H1 (cell line): ENCODE data around the gene HOMER2. TPM values are rescaled to one million over a fixed set of nuclear protein-coding genes. Genes with fewer than 3 reads are reported as not detected.

Source experiments
- CTCF ChIA-PET: fragments of 300-600 bp; sonication (Branson Sonifier 250); formaldehyde crosslinking; loops from one replicate; lab custom pipeline; 2021; ENCODE audit not compliant: partially characterized antibody; lab: Charles Lee
- POLR2A ChIA-PET: fragments of 300-600 bp; sonication (Branson Sonifier 250); formaldehyde crosslinking; loops from one replicate; lab custom pipeline; 2021; ENCODE audit warnings: inconsistent platforms; ENCODE audit not compliant: partially characterized antibody; lab: Charles Lee
- DNase-seq, 2 experiments: peaks; one replicate each; pipeline versions ENCODE4 v3.0.0 to v3.0.0-alpha.2; 2010 to 2022; ENCODE audit warnings: low spot score in 2 of 2, low read depth in 1 of 2, mixed read lengths in 1 of 2
- FAIRE-seq: peaks from 2 replicates; lab custom pipeline; 2011; peaks lifted over from hg19 to GRCh38; lab: Jason Lieb, UNC
- H2AFZ ChIP-seq: 2 replicates; pipeline ENCODE4 v1.8.1; 2012; ENCODE audit warnings: low read length, inconsistent platforms
- H2AK5ac ChIP-seq: 2 replicates; pipeline ENCODE4 v1.6.1; 2013; ENCODE audit warnings: low read depth, low read length
- H2BK120ac ChIP-seq: replicated peaks from 2 replicates; pipeline ENCODE3; 2013; ENCODE audit warnings: low read depth, low read length, inconsistent platforms
- H2BK12ac ChIP-seq: 2 replicates; pipeline ENCODE4 v1.6.1; 2013; ENCODE audit warnings: low read depth, low read length
- H2BK15ac ChIP-seq: 2 replicates; pipeline ENCODE4 v1.6.1; 2013; ENCODE audit warnings: low read length
- H2BK20ac ChIP-seq: 2 replicates; pipeline ENCODE4 v1.6.1; 2013; ENCODE audit warnings: low read length
- H2BK5ac ChIP-seq: 2 replicates; pipeline ENCODE4 v1.6.1; 2013; ENCODE audit warnings: low read depth, low read length
- H3K14ac ChIP-seq: 2 replicates; pipeline ENCODE4 v1.6.1; 2013; ENCODE audit warnings: inconsistent platforms; ENCODE audit not compliant: insufficient read length
- H3K18ac ChIP-seq: 2 replicates; pipeline ENCODE4 v1.6.1; 2013; ENCODE audit warnings: low read length; ENCODE audit errors: extremely low read depth
- H3K23ac ChIP-seq: 2 replicates; pipeline ENCODE4 v1.6.1; 2013; ENCODE audit warnings: inconsistent platforms; ENCODE audit not compliant: insufficient read length
- H3K23me2 ChIP-seq: 2 replicates; pipeline ENCODE4 v1.6.1; 2013; ENCODE audit warnings: low read depth, low read length
- H3K27ac ChIP-seq: 2 replicates; pipeline ENCODE4 v1.6.1; 2011; ENCODE audit warnings: low read depth, low read length, inconsistent platforms
- H3K27me3 ChIP-seq, 4 experiments: replicated peaks in 1 of 4; 1 replicate in 1 of 4; 2 replicates in 3 of 4; pipeline versions ENCODE4 v1.6.1 to v1.8.1; 2011 to 2013; ENCODE audit warnings: low read length in 3 of 4, mild to moderate bottlenecking in 3 of 4, inconsistent platforms in 2 of 4, mixed read lengths in 2 of 4, moderate library complexity in 1 of 4; ENCODE audit not compliant: control insufficient read depth in 3 of 4, insufficient read depth in 3 of 4; ENCODE audit errors: extremely low read depth in 1 of 4
- H3K36me3 ChIP-seq, 4 experiments: 2 replicates each; pipeline versions ENCODE4 v1.6.1 to v1.8.1; 2011 to 2013; ENCODE audit warnings: mild to moderate bottlenecking in 4 of 4, low read length in 3 of 4, moderate library complexity in 2 of 4, control low read depth in 1 of 4, inconsistent platforms in 1 of 4; ENCODE audit not compliant: insufficient read depth in 4 of 4, control insufficient read depth in 2 of 4
- H3K4ac ChIP-seq: replicated peaks from 2 replicates; pipeline ENCODE3; 2013; ENCODE audit warnings: low read length, low read depth, mixed read lengths, inconsistent platforms; ENCODE audit not compliant: insufficient read length
- H3K4me1 ChIP-seq, 4 experiments: replicated peaks in 1 of 4; 1 replicate in 1 of 4; 2 replicates in 3 of 4; pipeline versions ENCODE4 v1.6.1 to v1.8.1; 2011 to 2013; ENCODE audit warnings: low read length in 3 of 4, inconsistent platforms in 2 of 4, mixed read lengths in 1 of 4; ENCODE audit not compliant: insufficient read depth in 4 of 4, control insufficient read depth in 3 of 4
- H3K4me2 ChIP-seq, 2 experiments: 2 replicates each; pipeline versions ENCODE4 v1.6.1 to v1.8.1; 2011 to 2013; ENCODE audit warnings: low read depth in 2 of 2, low read length in 2 of 2, control low read depth in 1 of 2, inconsistent platforms in 1 of 2, mild to moderate bottlenecking in 1 of 2; ENCODE audit not compliant: insufficient read depth in 1 of 2
- H3K4me3 ChIP-seq, 4 experiments: fragments of 200-600, 300-600 bp in 1 of 4; sonication (generic), shearing (Covaris generic), sonication (Bioruptor Twin) in 1 of 4; 2 replicates each; pipeline versions ENCODE4 v1.5.1 to v1.8.1; 2011 to 2016; ENCODE audit warnings: low read length in 4 of 4, low read depth in 3 of 4, control low read depth in 2 of 4, inconsistent platforms in 2 of 4, mild to moderate bottlenecking in 2 of 4, mixed read lengths in 1 of 4, moderate library complexity in 1 of 4; ENCODE audit not compliant: insufficient read depth in 2 of 4; ENCODE audit errors: extremely low read depth in 1 of 4
- H3K56ac ChIP-seq: replicated peaks from 2 replicates; pipeline ENCODE3; 2013; ENCODE audit warnings: low read depth, mild to moderate bottlenecking, mixed read lengths, low read length, inconsistent platforms; ENCODE audit not compliant: insufficient read length
- H3K79me1 ChIP-seq: 2 replicates; pipeline ENCODE4 v1.6.1; 2013; ENCODE audit warnings: low read depth, low read length, control low read depth
- H3K79me2 ChIP-seq, 2 experiments: 2 replicates each; pipeline versions ENCODE4 v1.6.1 to v1.8.1; 2012 to 2013; ENCODE audit warnings: low read length in 2 of 2, mild to moderate bottlenecking in 2 of 2, inconsistent platforms in 1 of 2; ENCODE audit not compliant: insufficient read depth in 2 of 2, control insufficient read depth in 1 of 2
- H3K9ac ChIP-seq, 4 experiments: replicated peaks in 1 of 4; 1 replicate in 1 of 4; 2 replicates in 3 of 4; pipeline versions ENCODE4 v1.6.1 to v1.8.1; 2011 to 2013; ENCODE audit warnings: low read depth in 3 of 4, low read length in 3 of 4, control low read depth in 2 of 4, mild to moderate bottlenecking in 2 of 4, moderate library complexity in 2 of 4, inconsistent platforms in 1 of 4; ENCODE audit errors: extremely low read depth in 1 of 4
- H3K9me3 ChIP-seq, 2 experiments: 2 replicates each; pipeline versions ENCODE4 v1.6.1 to v1.8.1; 2012 to 2013; ENCODE audit warnings: mild to moderate bottlenecking in 2 of 2, moderate library complexity in 2 of 2, control low read depth in 1 of 2, inconsistent platforms in 1 of 2, low read depth in 1 of 2, low read length in 1 of 2, mixed read lengths in 1 of 2; ENCODE audit not compliant: insufficient read depth in 2 of 2
- H4K20me1 ChIP-seq, 2 experiments: replicated peaks in 1 of 2; 2 replicates each; pipeline versions ENCODE3 to v1.8.1; 2011 to 2013; ENCODE audit warnings: inconsistent platforms in 2 of 2, low read length in 2 of 2, mild to moderate bottlenecking in 1 of 2; ENCODE audit not compliant: insufficient read depth in 2 of 2, control insufficient read depth in 1 of 2
- H4K5ac ChIP-seq: 2 replicates; pipeline ENCODE4 v1.6.1; 2013; ENCODE audit warnings: low read length, low read depth, mixed read lengths, inconsistent platforms; ENCODE audit not compliant: insufficient read length
- H4K8ac ChIP-seq: 2 replicates; pipeline ENCODE4 v1.8.0; 2013; ENCODE audit warnings: mild to moderate bottlenecking, moderate library complexity, low read length, inconsistent platforms; ENCODE audit not compliant: insufficient read depth; ENCODE audit errors: extremely low read depth
- H4K91ac ChIP-seq: replicated peaks from 2 replicates; pipeline ENCODE3; 2013; ENCODE audit warnings: low read length, mixed read lengths, inconsistent platforms; ENCODE audit not compliant: insufficient read length
- ASH2L ChIP-seq: fragments of 200-600, 300-600 bp; sonication (generic); IDR thresholded peaks from one replicate; pipeline ENCODE4 v1.7.1; 2017; ENCODE audit warnings: low read length
- BCL11A ChIP-seq, 2 experiments: IDR thresholded peaks; one replicate each; pipeline ENCODE4 v1.6.1; 2011; ENCODE audit warnings: low read depth in 2 of 2, low read length in 2 of 2, mild to moderate bottlenecking in 2 of 2
- CTBP2 ChIP-seq: IDR thresholded peaks from 2 replicates; pipeline ENCODE4 v1.7.0; 2011; ENCODE audit warnings: borderline replicate concordance, mild to moderate bottlenecking, moderate library complexity, mixed read lengths, low read length; ENCODE audit not compliant: insufficient read depth, insufficient read length
- CTCF ChIP-seq, 3 experiments: IDR thresholded peaks; 1 replicate in 2 of 3; 2 replicates in 1 of 3; pipeline versions ENCODE4 v1.5.1 to v1.6.1; 2011; ENCODE audit warnings: low read length in 3 of 3, mild to moderate bottlenecking in 3 of 3, inconsistent platforms in 2 of 3, low read depth in 1 of 3, moderate library complexity in 1 of 3; ENCODE audit not compliant: insufficient read depth in 1 of 3; ENCODE audit errors: control extremely low read depth in 1 of 3
- MAFK ChIP-seq: IDR thresholded peaks from 2 replicates; pipeline ENCODE4 v1.6.1; 2012; ENCODE audit warnings: low read depth, mild to moderate bottlenecking, improper control_type of control experiment, low read length
- NANOG ChIP-seq: IDR thresholded peaks from 2 replicates; pipeline ENCODE4 v1.6.1; 2011; ENCODE audit warnings: low read length, low read depth, mild to moderate bottlenecking, inconsistent platforms; ENCODE audit not compliant: insufficient read depth, poor library complexity, severe bottlenecking
- PHF8 ChIP-seq: fragments of 200-600 bp; sonication (generic); conservative IDR thresholded peaks from 2 replicates; pipeline ENCODE4 v1.7.1; 2012; ENCODE audit warnings: low read depth, mild to moderate bottlenecking, inconsistent platforms, low read length, moderate library complexity
- RBBP5 ChIP-seq: IDR thresholded peaks from 2 replicates; pipeline ENCODE4 v1.7.1; 2012; ENCODE audit warnings: low read depth, mild to moderate bottlenecking, inconsistent platforms, low read length, moderate library complexity, borderline replicate concordance
- SIX5 ChIP-seq: IDR thresholded peaks from 2 replicates; pipeline ENCODE4 v1.6.1; 2011; ENCODE audit warnings: mild to moderate bottlenecking, low read depth, low read length
- SP4 ChIP-seq: IDR thresholded peaks from 2 replicates; pipeline ENCODE4 v1.6.1; 2012; ENCODE audit warnings: low read length, inconsistent platforms
- TBP ChIP-seq: IDR thresholded peaks from 2 replicates; pipeline ENCODE4 v1.6.1; 2011; ENCODE audit warnings: low read depth, low read length, improper control_type of control experiment
- WGBS, 2 experiments: shearing (Covaris generic) in 1 of 2; methylation state at CpG; one replicate each; pipeline versions ENCODE4 v1.1.6 to v1.1.7; 2013 to 2015; ENCODE audit warnings: low lambda C conversion rate in 2 of 2, mixed read lengths in 2 of 2, inconsistent platforms in 1 of 2, low coverage in 1 of 2, missing lambda C conversion rate in 1 of 2; ENCODE audit not compliant: insufficient replicate concordance in 2 of 2, insufficient coverage in 1 of 2, insufficient read length in 1 of 2; ENCODE audit errors: extremely low coverage in 1 of 2, missing lambda C conversion rate in 1 of 2; 5-methylcytosine and 5-hydroxymethylcytosine counted together
- polyA plus RNA-seq, 7 experiments: library from polyadenylated mRNA; depleted of rRNA in 3 of 7; stranded (reverse) in 5 of 7; unstranded in 2 of 7; fragments of >200 nt in 5 of 7; fragments of 200-250 nt in 2 of 7; gene quantifications; 1 replicate in 5 of 7; 2 replicates in 1 of 7; 4 replicates in 1 of 7; pipeline versions ENCODE4 v1.2.1 to v1.2.3, GENCODE V29; 2011 to 2013; ENCODE audit warnings: missing spikeins in 2 of 7, mixed read lengths in 2 of 7
- total RNA-seq: library from RNA; stranded (reverse); fragmentation: NEBNext Ultra II Directional; extraction: Animal tissue kit (Norgen Biotek cat#: 25700); gene quantifications from 2 replicates; pipeline ENCODE4 v1.2.1, GENCODE V29; 2021

Gene HOMER2
- total and polyA plus RNA-seq, 2 of the 8 experiments (the other 6 are each of a cell fraction or from before 2014, with no cell fraction given): 12.5 to 27.6 TPM

DNA sequence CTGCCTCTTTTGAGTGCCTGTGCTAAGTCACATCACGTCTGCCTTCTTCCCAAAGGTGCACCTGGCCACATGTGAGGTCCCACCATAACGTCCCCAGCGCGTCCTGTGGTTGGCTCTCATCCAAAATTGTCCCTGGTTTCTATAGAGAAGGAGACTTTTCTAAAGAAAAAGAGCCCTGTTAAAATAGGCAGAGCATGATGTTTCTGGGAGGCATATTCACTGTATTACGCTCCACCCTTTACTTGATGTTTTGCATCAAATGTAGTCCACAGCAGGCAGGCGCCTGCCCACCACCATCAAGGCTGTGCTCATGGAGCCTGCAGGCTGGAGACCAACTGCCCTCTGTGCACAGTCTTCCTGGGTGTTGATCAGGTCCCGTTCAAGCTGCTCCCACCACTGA is 106.8 kb downstream of the HOMER2 start:
- H3K27ac ChIP-seq: no peak overlapping the region
- H3K27me3 ChIP-seq: no peaks in the 10 kb centered on the region
- H3K9ac ChIP-seq: no peak overlapping the region
- no peak overlapping the region for H2BK15ac ChIP-seq
- CTCF ChIA-PET: interaction anchor here (1.3 to 1.4 kb wide), 2 partner anchors 10 to 165 kb away, joined by 3 to 4 read pairs; partner anchors contain the start of gene C15orf40
- H3K79me2 ChIP-seq: no peaks in the 10 kb centered on the region
- H3K18ac ChIP-seq: no peak overlapping the region
- no peak overlapping the region for H3K23ac ChIP-seq
- no peak overlapping the region for H3K56ac ChIP-seq
- FAIRE-seq (no peak), DNase-seq (no peak)
- H3K4ac ChIP-seq: no peak overlapping the region
- no peak overlapping the region for H4K5ac ChIP-seq
- no peak overlapping the region for H2BK12ac ChIP-seq
- H3K9me3 ChIP-seq: no peaks in the 10 kb centered on the region
- no peak overlapping the region for H3K14ac ChIP-seq
- no peaks in the 10 kb centered on the region; the same call in 1 of the 2 replicates for H3K23me2 ChIP-seq
- H3K4me3 ChIP-seq: no peak overlapping the region
- H3K4me2 ChIP-seq: no peak overlapping the region
- no peaks in the 10 kb centered on the region for H3K36me3 ChIP-seq
- no peaks in the 10 kb centered on the region for H4K20me1 ChIP-seq
- H2AFZ ChIP-seq: no peak overlapping the region
- no peak overlapping the region for H2BK5ac ChIP-seq
- no peak overlapping the region for H2BK120ac ChIP-seq
- no peak overlapping the region for H2BK20ac ChIP-seq
- peaks cover 0 to 7% (median 3%) of the 10 kb centered on the region in 4 experiments; a peak in 5 of 7 replicates for H3K4me1 ChIP-seq
- H4K91ac ChIP-seq: no peak overlapping the region
- 79% methylated on average over 7 of the region's 7 CpGs; no CpG with 5 or more reads in 1 of the 2 experiments for WGBS, 2 experiments
- POLR2A ChIA-PET: no interaction called here
- no peak overlapping the region for H4K8ac ChIP-seq
- no peak overlapping the region for H2AK5ac ChIP-seq
- no peaks in the 10 kb centered on the region for H3K79me1 ChIP-seq
- TF ChIP-seq CTCF (IDR thresholded peaks at IDR 0.05; ENCODE audit: control extremely low read depth in 1 of 3, insufficient read depth in 1 of 3, low read depth in 1 of 3, low read length in 3 of 3) (no peak), ASH2L (no peak), NANOG (no peak), SIX5 (no peak), MAFK (no peak), PHF8 (no peak), BCL11A (IDR thresholded peaks at IDR 0.05; ENCODE audit: low read depth in 2 of 2, low read length in 2 of 2) (no peak), CTBP2 (no peak), TBP (no peak), SP4 (no peak), RBBP5 (no peak)
